HG03575 (cell line): ENCODE measurements around the gene HAX1.

Experiments used
- ATAC-seq: cut with Tn5 transposase; IDR thresholded peaks from one replicate; pipeline ENCODE4 v1.9.1; 2021; ENCODE audit not compliant: unreplicated experiment, insufficient number of reproducible peaks, low FRiP score; ENCODE audit errors: extremely low read depth

HAX1 gene

GRCh38 chr1:154323493-154323892 lies 51.1 kb downstream of the HAX1 start:
- no peak for ATAC-seq

- no peak for ATAC-seq
These were observed 51.8 kb downstream of the HAX1 start for GRCh38 chr1:154324241-154324640.

GRCh38 chr1:154324669-154325582 lies 52.5 kb downstream of the HAX1 start, which contains the start of gene ATP8B2:
Gene ATP8B2, plus strand, starts transcription at chr1:154325525. Its CDS starts 2,617 bp downstream, at chr1:154328142.
- ATAC-seq, result no peak
